Fibroblast of lung (primary cell): ENCODE data around the gene MAGEF1. TPM values are rescaled to one million over a fixed set of nuclear protein-coding genes. Genes with fewer than 3 reads are reported as not detected.

Experiments used
- DNase-seq, 2 donors: peaks; one replicate each; pipeline versions ENCODE4 v3.0.0 to v3.0.0-alpha.2; 2010; ENCODE audit warnings: low read depth in 2 of 2
- H2AFZ ChIP-seq: 2 replicates; pipeline ENCODE4 v1.5.1; 2012; ENCODE audit warnings: low read length, control low read depth, inconsistent platforms
- H3K27ac ChIP-seq: 2 replicates; pipeline ENCODE4 v1.5.1; 2011; ENCODE audit warnings: low read length, control low read depth; ENCODE audit not compliant: insufficient read depth
- H3K27me3 ChIP-seq: 2 replicates; pipeline ENCODE4 v1.5.1; 2011; ENCODE audit warnings: mild to moderate bottlenecking, low read length; ENCODE audit not compliant: control insufficient read depth, insufficient read depth
- H3K36me3 ChIP-seq: 2 replicates; pipeline ENCODE4 v1.5.1; 2011; ENCODE audit warnings: low read length; ENCODE audit not compliant: control insufficient read depth, insufficient read depth
- H3K4me1 ChIP-seq: 2 replicates; pipeline ENCODE4 v1.5.1; 2011; ENCODE audit warnings: low read length; ENCODE audit not compliant: control insufficient read depth, insufficient read depth; ENCODE audit errors: extremely low read depth
- H3K4me2 ChIP-seq: 2 replicates; pipeline ENCODE4 v1.5.1; 2011; ENCODE audit warnings: low read length, control low read depth; ENCODE audit not compliant: insufficient read depth; ENCODE audit errors: extremely low read depth
- H3K4me3 ChIP-seq, 4 experiments: fragments of 200-600 bp in 1 of 4; sonication (generic) in 1 of 4; replicated peaks in 1 of 4; 2 replicates each; pipeline ENCODE4 v1.5.1; 2011 to 2016; ENCODE audit warnings: low read length in 4 of 4, low read depth in 3 of 4, mild to moderate bottlenecking in 3 of 4, control low read depth in 2 of 4, inconsistent platforms in 1 of 4, mixed read lengths in 1 of 4; ENCODE audit not compliant: insufficient read depth in 1 of 4; ENCODE audit errors: control extremely low read depth in 1 of 4
- H3K79me2 ChIP-seq: 2 replicates; pipeline ENCODE4 v1.5.1; 2012; ENCODE audit warnings: mild to moderate bottlenecking, low read length, inconsistent platforms; ENCODE audit not compliant: control insufficient read depth, insufficient read depth
- H3K9ac ChIP-seq: 2 replicates; pipeline ENCODE4 v1.5.1; 2011; ENCODE audit warnings: mild to moderate bottlenecking, low read length, control low read depth; ENCODE audit not compliant: insufficient read depth
- H3K9me3 ChIP-seq: 2 replicates; pipeline ENCODE4 v1.5.1; 2012; ENCODE audit warnings: low read depth, low read length; ENCODE audit not compliant: control insufficient read depth, insufficient read depth
- H4K20me1 ChIP-seq: 2 replicates; pipeline ENCODE4 v1.5.1; 2011; ENCODE audit warnings: low read length; ENCODE audit not compliant: control insufficient read depth, insufficient read depth; ENCODE audit errors: extremely low read depth
- CTCF ChIP-seq, 2 donors: IDR thresholded peaks in 1 of 2; conservative IDR thresholded peaks in 1 of 2; 1 replicate in 1 of 2; 2 replicates in 1 of 2; pipeline ENCODE4 v1.5.1; 2011 to 2012; ENCODE audit warnings: low read length in 2 of 2, control low read depth in 1 of 2, inconsistent platforms in 1 of 2, low read depth in 1 of 2, mild to moderate bottlenecking in 1 of 2
- EZH2 ChIP-seq: IDR thresholded peaks from 2 replicates; pipeline ENCODE4 v1.5.1; 2012; ENCODE audit warnings: low read length, control low read depth, mild to moderate bottlenecking; ENCODE audit errors: missing control alignments
- polyA plus RNA-seq, 2 donors: library from polyadenylated mRNA; depleted of rRNA in 1 of 2; stranded (reverse) in 1 of 2; unstranded in 1 of 2; fragments of >200 nt; gene quantifications; 2 replicates each; pipeline ENCODE4 v1.2.1, GENCODE V29; 2011 to 2012; ENCODE audit warnings: missing spikeins in 1 of 2
- total RNA-seq: library from RNA; depleted of rRNA; stranded (reverse); fragments of >200 nt; gene quantifications from 2 replicates; pipeline ENCODE4 v1.2.1, GENCODE V29; 2014

Gene MAGEF1
- total and polyA plus RNA-seq, 2 donors (not counting 1 experiment from before 2014, with no cell fraction given), result 21.5 to 22.6 TPM

DNA sequence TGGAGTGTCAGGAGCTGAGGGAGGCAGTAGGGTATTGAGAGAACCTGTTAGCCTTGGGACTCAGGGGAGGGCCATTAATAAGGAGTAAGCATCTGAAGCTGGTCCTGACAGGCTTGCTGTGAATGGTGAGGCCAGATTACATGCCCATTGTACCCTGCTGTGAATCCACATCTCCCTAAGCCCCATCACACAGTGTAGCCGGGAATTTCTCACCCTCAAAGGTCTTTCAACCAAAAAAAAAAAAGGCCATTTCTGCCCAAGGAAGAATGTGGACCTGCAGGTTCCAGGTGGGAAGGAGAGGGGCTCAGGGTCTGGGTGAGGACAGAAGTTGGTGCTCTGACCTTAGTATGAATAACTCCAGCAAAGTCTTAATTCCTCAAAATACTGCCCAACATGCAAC is 37.2 kb downstream of the MAGEF1 start:
- Histone ChIP-seq H3K9ac (no peak overlapping the region), H3K4me1 (no peaks in the 10 kb centered on the region), H3K4me3 (no peak overlapping the region), H3K79me2 (no peaks in the 10 kb centered on the region), H3K27ac (no peak overlapping the region), H4K20me1 (no peaks in the 10 kb centered on the region), H3K4me2 (no peak overlapping the region), H3K9me3 (no peaks in the 10 kb centered on the region), H2AFZ (no peak overlapping the region), H3K36me3 (no peaks in the 10 kb centered on the region), H3K27me3 (peaks cover 16% of the 10 kb centered on the region)
- no peak for DNase-seq
- no peak for TF ChIP-seq CTCF (conservative IDR thresholded peaks at IDR 0.05 in 1 of 2, IDR thresholded peaks at IDR 0.05 in 1 of 2; ENCODE audit: low read depth in 1 of 2, low read length in 2 of 2)
- no peak for TF ChIP-seq EZH2

DNA sequence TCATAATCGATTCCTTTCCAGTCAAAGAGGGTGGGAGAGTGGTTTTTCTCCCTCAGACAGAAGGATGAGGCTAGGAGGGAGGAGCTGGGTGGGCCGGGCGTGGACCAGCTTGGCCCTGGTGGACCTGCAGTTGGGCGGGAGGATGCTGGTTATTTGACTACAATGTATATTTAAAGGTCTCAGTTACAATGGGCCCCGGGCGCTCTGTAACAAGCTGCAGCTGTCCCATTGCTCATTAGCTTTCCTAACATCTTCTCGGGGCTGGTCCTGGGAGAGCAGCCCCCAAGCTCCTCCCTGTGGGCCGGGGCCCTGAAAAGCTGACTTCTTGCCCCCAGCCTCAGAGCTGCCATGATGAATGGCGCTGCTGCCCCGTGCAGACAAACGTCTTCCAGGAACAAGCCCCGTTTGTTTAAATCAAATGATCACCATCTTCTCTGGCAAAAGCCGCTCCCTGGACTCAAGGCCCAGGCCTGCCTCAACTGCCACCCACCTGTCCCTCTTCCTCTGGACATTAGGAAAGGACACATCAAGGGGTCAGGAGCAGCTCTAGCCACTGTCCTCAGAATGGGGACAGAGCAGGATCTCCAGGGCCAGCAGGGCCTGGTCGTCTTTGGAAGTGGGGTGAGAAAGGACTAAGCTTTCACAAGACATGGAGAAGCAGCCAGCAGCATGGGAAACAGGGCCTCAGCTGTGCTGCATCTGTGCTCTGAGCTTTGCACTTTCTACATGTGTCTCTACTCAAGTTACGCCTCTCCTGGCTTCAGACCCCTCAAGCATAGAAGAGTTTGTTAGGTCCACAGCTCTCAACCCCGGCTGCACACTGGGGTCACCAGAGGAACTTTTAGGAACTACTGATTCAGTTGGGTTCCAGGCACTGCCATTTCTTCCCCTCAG is 38.6 kb downstream of the MAGEF1 start:
- peak in 1 of 2 donors; percentile 38 for DNase-seq

More for the DNA sequence above, 38.6 kb downstream of the MAGEF1 start:
- Histone ChIP-seq H3K9me3 (no peaks in the 10 kb centered on the region), H3K4me3 (no peak overlapping the region), H3K27ac (no peak overlapping the region), H2AFZ (no peak overlapping the region), H3K79me2 (no peaks in the 10 kb centered on the region), H3K4me1 (no peaks in the 10 kb centered on the region), H4K20me1 (no peaks in the 10 kb centered on the region), H3K9ac (no peak overlapping the region), H3K4me2 (no peak overlapping the region), H3K27me3 (peaks cover 10% of the 10 kb centered on the region), H3K36me3 (no peaks in the 10 kb centered on the region)
- no peak for TF ChIP-seq EZH2
- TF ChIP-seq CTCF (conservative IDR thresholded peaks at IDR 0.05 in 1 of 2, IDR thresholded peaks at IDR 0.05 in 1 of 2; ENCODE audit: low read depth in 1 of 2, low read length in 2 of 2), result no peak
